K562 (cell line): ENCODE results near the gene BROX. TPM values are rescaled to one million over a fixed set of nuclear protein-coding genes. Genes with fewer than 3 reads are reported as not detected.

Experiments used
- ATAC-seq: fragments of 200-7000 bp; cut with Tn5 transposase; 3 replicates; pipeline ENCODE4 v1.9.1; 2020; ENCODE audit warnings: moderate library complexity
- BruUV-seq: library from RNA; stranded (reverse); fragments of 400-500 nt; replicated peaks from 2 replicates; lab custom pipeline; 2021; lab: Mats Ljungman, UMichigan
- CTCF ChIA-PET: fragments of 300-600 bp; formaldehyde crosslinking; extraction: SDS; loops from one replicate; lab custom pipeline; 2021; ENCODE audit warnings: low intra/inter-chr PET ratio; lab: Yijun Ruan, JAX
- POLR2A ChIA-PET: fragments of 300-600, 350-650 bp; sonication (Branson Sonifier 250); formaldehyde crosslinking; extraction: SDS; loops from one replicate; lab custom pipeline; 2021; ENCODE audit warnings: antibody characterized with exemption, inconsistent platforms; lab: Yijun Ruan, JAX
- DNase-seq, 4 experiments: peaks; one replicate each; pipeline versions ENCODE4 v3.0.0 to v3.0.0-alpha.2; 2011 to 2018; ENCODE audit warnings: low spot score in 3 of 4, mixed read lengths in 3 of 4; ENCODE audit errors: extremely low read depth in 1 of 4
- FAIRE-seq: peaks from 2 replicates; lab custom pipeline; 2011; peaks lifted over from hg19 to GRCh38; lab: Jason Lieb, UNC
- H2AFZ ChIP-seq: 2 replicates; pipeline ENCODE4 v1.6.0; 2011; ENCODE audit warnings: low read depth, low read length, control low read depth, inconsistent platforms
- H3K27ac ChIP-seq: fragments of 200-600 bp; 3 replicates; pipeline ENCODE4 v1.8.0; 2011; ENCODE audit warnings: low read depth, mild to moderate bottlenecking, control low read depth, inconsistent platforms, low read length, moderate library complexity, mixed read lengths; ENCODE audit errors: extremely low read depth
- H3K27me3 ChIP-seq, 2 experiments: fragments of 300-600 bp in 1 of 2; 2 replicates in 1 of 2; 3 replicates in 1 of 2; pipeline versions ENCODE4 v1.6.0 to v1.8.0; 2011; ENCODE audit warnings: inconsistent platforms in 2 of 2, low read length in 2 of 2, mild to moderate bottlenecking in 1 of 2, mixed read lengths in 1 of 2, moderate library complexity in 1 of 2; ENCODE audit not compliant: control insufficient read depth in 2 of 2, insufficient read depth in 2 of 2
- H3K36me3 ChIP-seq: fragments of 300-600 bp; 3 replicates; pipeline ENCODE4 v1.8.0; 2011; ENCODE audit warnings: mild to moderate bottlenecking, low read length, inconsistent platforms; ENCODE audit not compliant: control insufficient read depth, insufficient read depth
- H3K4me1 ChIP-seq, 2 experiments: fragments of 200-600 bp in 1 of 2; replicated peaks in 1 of 2; 2 replicates in 1 of 2; 3 replicates in 1 of 2; pipeline versions ENCODE4 v1.5.1 to v1.8.0; 2011; ENCODE audit warnings: inconsistent platforms in 2 of 2, low read length in 2 of 2, mild to moderate bottlenecking in 1 of 2, mixed read lengths in 1 of 2, moderate library complexity in 1 of 2; ENCODE audit not compliant: control insufficient read depth in 2 of 2, insufficient read depth in 2 of 2
- H3K4me2 ChIP-seq: 2 replicates; pipeline ENCODE4 v1.6.1; 2011; ENCODE audit warnings: low read length, control low read depth, inconsistent platforms, mixed read lengths; ENCODE audit not compliant: insufficient read depth
- H3K4me3 ChIP-seq: fragments of 200-600 bp; sonication (generic), shearing (Covaris generic); 2 replicates; pipeline ENCODE4 v1.5.1; 2016; ENCODE audit warnings: control low read depth, inconsistent platforms
- H3K79me2 ChIP-seq: fragments of 200-600 bp; 3 replicates; pipeline ENCODE4 v1.8.0; 2011; ENCODE audit warnings: low read length, inconsistent platforms; ENCODE audit not compliant: control insufficient read depth, insufficient read depth
- H3K9ac ChIP-seq, 2 experiments: 2 replicates each; pipeline versions ENCODE4 v1.6.0 to v1.6.1; 2011; ENCODE audit warnings: low read depth in 2 of 2, low read length in 2 of 2, control low read depth in 1 of 2, inconsistent platforms in 1 of 2, mild to moderate bottlenecking in 1 of 2, mixed read lengths in 1 of 2; ENCODE audit not compliant: insufficient read depth in 1 of 2
- H3K9me1 ChIP-seq: one replicate; pipeline ENCODE4 v1.6.0; 2011; ENCODE audit warnings: inconsistent platforms, mild to moderate bottlenecking, low read length, moderate library complexity; ENCODE audit not compliant: control insufficient read depth, insufficient read depth
- H3K9me3 ChIP-seq: replicated peaks from 2 replicates; pipeline ENCODE4 v1.5.1; 2011; ENCODE audit warnings: low read depth, low read length, inconsistent platforms; ENCODE audit not compliant: control insufficient read depth, insufficient read depth
- H4K20me1 ChIP-seq: replicated peaks from 2 replicates; pipeline ENCODE4 v1.6.1; 2011; ENCODE audit warnings: low read length, inconsistent platforms, mixed read lengths; ENCODE audit not compliant: control insufficient read depth, insufficient read depth
- ARID3B ChIP-seq: fragments of 250-450 bp; sonication (Bioruptor Pico); IDR thresholded peaks from 2 replicates; pipeline ENCODE4 v1.4.0; 2020; ENCODE audit warnings: borderline replicate concordance
- CBX1 ChIP-seq: sonication (generic); IDR thresholded peaks from 2 replicates; pipeline ENCODE4 v1.6.1; 2016; ENCODE audit warnings: antibody characterized with exemption, low read depth, mild to moderate bottlenecking
- FOSL1 ChIP-seq: fragments of 200-800 bp; sonication (Bioruptor generic); conservative IDR thresholded peaks from 2 replicates; pipeline ENCODE4 v1.6.1; 2016; ENCODE audit warnings: missing genetic modification characterization, missing compliant biosample characterization
- HDAC8 ChIP-seq: fragments of 450-650 bp; IDR thresholded peaks from 2 replicates; pipeline ENCODE4 v1.6.1; 2016; ENCODE audit warnings: mild to moderate bottlenecking, missing genetic modification characterization, moderate library complexity, missing compliant biosample characterization
- KAT7 ChIP-seq: sonication (generic); formaldehyde crosslinking; IDR thresholded peaks from 2 replicates; pipeline ENCODE4 v1.8.0; 2022; ENCODE audit warnings: missing genetic modification reagents, mild to moderate bottlenecking, borderline replicate concordance
- KLF1 ChIP-seq: fragments of 450-650 bp; IDR thresholded peaks from 2 replicates; pipeline ENCODE4 v1.6.1; 2016; ENCODE audit warnings: missing genetic modification characterization, missing compliant biosample characterization
- MYBL2 ChIP-seq, 2 experiments: fragments of 450-650 bp in 1 of 2; sonication (generic) in 1 of 2; formaldehyde crosslinking in 1 of 2; IDR thresholded peaks; 2 replicates each; pipeline versions ENCODE4 v1.6.1 to v1.8.1; 2017 to 2022; ENCODE audit warnings: borderline replicate concordance in 1 of 2, inconsistent platforms in 1 of 2, low read depth in 1 of 2, mild to moderate bottlenecking in 1 of 2, missing genetic modification reagents in 1 of 2, moderate library complexity in 1 of 2
- POLR2AphosphoS5 ChIP-seq: IDR thresholded peaks from 2 replicates; pipeline ENCODE4 v1.6.1; 2011; ENCODE audit warnings: mild to moderate bottlenecking, low read depth, low read length, moderate library complexity; ENCODE audit not compliant: control insufficient read depth, insufficient read depth
- RUNX1 ChIP-seq: sonication (generic); IDR thresholded peaks from 2 replicates; pipeline ENCODE4 v1.6.1; 2016; ENCODE audit warnings: antibody characterized with exemption, low read depth
- SPI1 ChIP-seq: IDR thresholded peaks from 2 replicates; pipeline ENCODE4 v1.6.1; 2011; ENCODE audit warnings: low read depth, low read length, control low read depth, borderline replicate concordance
- U2AF1 ChIP-seq: fragments of 200-400 bp; formaldehyde crosslinking; optimal IDR thresholded peaks from 2 replicates; pipeline ENCODE3; 2017; ENCODE audit warnings: mild to moderate bottlenecking, low read depth, low read length, moderate library complexity
- ZNF695 ChIP-seq: fragments of 450-650 bp; formaldehyde crosslinking; IDR thresholded peaks from 2 replicates; pipeline ENCODE4 v1.4.0; 2020; ENCODE audit warnings: mild to moderate bottlenecking, moderate library complexity
- ZNF785 ChIP-seq: fragments of 250-450 bp; sonication (Bioruptor Pico); IDR thresholded peaks from 2 replicates; pipeline ENCODE4 v1.4.0; 2020; ENCODE audit warnings: mild to moderate bottlenecking
- WGBS: fragments of 100-300 bp; shearing (Covaris generic); methylation state at CpG from one replicate; pipeline ENCODE4 v1.1.6; 2016; ENCODE audit warnings: low coverage, mixed read lengths; ENCODE audit not compliant: insufficient coverage; ENCODE audit errors: missing lambda C conversion rate; 5-methylcytosine and 5-hydroxymethylcytosine counted together
- in situ Hi-C: fragments of 300-500 bp; cut with MboI; formaldehyde crosslinking; loops from 4 replicates; pipeline ENCODE4 v1.15.0; 2018; ENCODE audit warnings: inconsistent platforms, mixed read lengths
- intact Hi-C: fragments of 100-400 bp; cut with micrococcal nuclease; formaldehyde crosslinking; loops from 2 replicates; pipeline ENCODE4 v1.14.2; 2022
- polyA plus RNA-seq, 8 experiments: library from polyadenylated mRNA; depleted of rRNA in 4 of 8; stranded (reverse) in 5 of 8; unstranded in 3 of 8; fragments of >200 nt; fragmentation: Nextera tagmentation in 2 of 8; fragmentation: Illumina TruSeq in 1 of 8; extraction: Ambion mirVana in 2 of 8; extraction: Trizol in 1 of 8; gene quantifications; 2 replicates each; pipeline versions ENCODE4 v1.2.1 to v1.2.3, GENCODE V29; 2011 to 2014; ENCODE audit warnings: inconsistent platforms in 1 of 8, missing spikeins in 1 of 8
- total RNA-seq, 7 experiments: library from RNA; depleted of rRNA in 6 of 7; stranded (reverse); fragments of >200 nt in 6 of 7; fragmentation: Illumina TruSeq in 2 of 7; extraction: Trizol in 2 of 7; gene quantifications; 2 replicates each; pipeline versions ENCODE4 v1.2.1 to v1.2.3, GENCODE V29; 2011 to 2021; ENCODE audit warnings: low replicate concordance in 1 of 7

The BROX gene
- total and polyA plus RNA-seq, 9 of the 15 experiments (the other 6 are each of a cell fraction or from before 2014, with no cell fraction given): 9.4 to 153 (median 45.1) TPM

DNA sequence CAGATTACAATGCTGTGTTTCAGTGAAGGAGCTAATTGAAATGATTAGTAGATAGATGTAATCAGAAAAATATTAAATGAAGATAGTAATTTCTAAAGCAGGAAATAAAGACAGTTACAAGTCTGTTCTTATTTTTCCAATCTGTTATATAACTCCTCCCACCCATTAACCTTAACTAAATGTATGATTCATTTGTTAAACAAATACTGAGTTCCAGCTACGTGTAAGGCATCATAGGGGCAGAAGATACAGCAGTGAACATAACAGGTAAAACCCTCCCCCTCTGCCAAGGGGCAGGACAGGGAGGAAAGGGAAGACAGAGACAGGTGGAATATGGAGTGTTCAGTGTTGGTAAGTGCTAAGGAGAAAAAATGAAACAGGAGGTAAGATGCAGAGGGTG lies 24.6 kb downstream of the BROX start, which contains the start of gene FAM177B:
Gene FAM177B, plus strand, starts transcription at position 231 of the 400 bp plus-strand sequence. CDS start 9,344 bp downstream, outside the sequence.
- H3K4me3 ChIP-seq: no peak within 1 kb of the TSS
- no peak within 1 kb of the TSS for H2AFZ ChIP-seq
- WGBS: 32% methylated on average over 1 of the region's 1 CpG
- no peaks in the 10 kb centered on the region for H3K9me3 ChIP-seq
- H3K9ac ChIP-seq: no peak within 1 kb of the TSS
- H4K20me1 ChIP-seq: no peaks in the 10 kb centered on the region
- BruUV-seq: no TSS peak
- peaks cover 25% of the 10 kb centered on the region; the same call in 2 of the 3 replicates for H3K36me3 ChIP-seq
- no peaks in the 10 kb centered on the region for H3K4me1 ChIP-seq
- no peak within 1 kb of the TSS for H3K4me2 ChIP-seq
- intact Hi-C loops (no loop called here), in situ Hi-C loops (no loop called here)
- no peaks in the 10 kb centered on the region for H3K79me2 ChIP-seq
- H3K9me1 ChIP-seq: no peaks in the 10 kb centered on the region
- no peak within 1 kb of the TSS for H3K27ac ChIP-seq
- DNase-seq (no peak), FAIRE-seq (no peak), ATAC-seq (no peak)
- H3K27me3 ChIP-seq: no peaks in the 10 kb centered on the region
- TF ChIP-seq RUNX1 (no peak), SPI1 (no peak), KLF1 (tag) (no peak), ZNF785 (CRISPR knock-in tag) (no peak), ZNF695 (CRISPR knock-in tag) (no peak), MYBL2 (IDR thresholded peaks at IDR 0.05; ENCODE audit: low read depth) (no peak), MYBL2 (CRISPR knock-in tag; IDR thresholded peaks at IDR 0.05; ENCODE audit: borderline replicate concordance) (no peak), ARID3B (CRISPR knock-in tag) (no peak), POLR2AphosphoS5 (no peak), U2AF1 (no peak), HDAC8 (tag) (no peak), FOSL1 (no peak), CBX1 (no peak), KAT7 (CRISPR knock-in tag) (no peak)
- CTCF ChIA-PET: no interaction called here
- POLR2A ChIA-PET: interaction anchor here (0.9 to 1.2 kb wide), 3 partner anchors 9 to 50 kb away, joined by 3 to 9 read pairs (median 5); no protein-coding TSS in a partner anchor
